Transverse colon (tissue), 4 donors: Measurements from ENCODE around the gene LRRC3C.

Experiments
- CTCF ChIP-seq, 5 experiments: fragments of 200-600 bp in 3 of 5; fragments of 450-650 bp in 2 of 5; sonication (generic) in 3 of 5; IDR thresholded peaks; 1 replicate in 2 of 5; 2 replicates in 3 of 5; pipeline ENCODE4 v1.5.1; 2016 to 2017; ENCODE audit warnings: antibody characterized with exemption in 5 of 5, inconsistent platforms in 3 of 5, mild to moderate bottlenecking in 2 of 5, moderate library complexity in 1 of 5
- EP300 ChIP-seq: sonication (generic); formaldehyde crosslinking; IDR thresholded peaks from one replicate; pipeline ENCODE4 v1.6.1; 2017; ENCODE audit warnings: antibody characterized with exemption, low read depth
- POLR2A ChIP-seq: fragments of 450-650 bp; IDR thresholded peaks from one replicate; pipeline ENCODE4 v1.6.1; 2016; ENCODE audit warnings: antibody characterized with exemption, mild to moderate bottlenecking, moderate library complexity
- POLR2AphosphoS5 ChIP-seq, 3 donors: sonication (generic); formaldehyde crosslinking; IDR thresholded peaks; one replicate each; pipeline ENCODE4 v1.6.1; 2016; ENCODE audit warnings: antibody characterized with exemption in 3 of 3

- TF ChIP-seq CTCF (IDR thresholded peaks at IDR 0.05) (no peak), POLR2A (no peak), POLR2AphosphoS5 (IDR thresholded peaks at IDR 0.05) (no peak), EP300 (no peak)
Measured at GRCh38 chr17:39970157-39970692, 42.7 kb downstream of the LRRC3C start.
